SU-DHL-6 (cell line): Measurements from ENCODE around the gene SUPT3H.

Source experiments
- EZH2phosphoT487 ChIP-seq: fragments of 200-600 bp; sonication (generic), shearing (Covaris generic); conservative IDR thresholded peaks from 2 replicates; pipeline ENCODE4 v1.6.1; 2018; ENCODE audit warnings: mild to moderate bottlenecking, antibody characterized with exemption, low read length, moderate library complexity, mixed read lengths
- TF ChIP-seq, protein P1 (sequence below): fragments of 200-600 bp; sonication (generic); IDR thresholded peaks from one replicate; pipeline ENCODE4 v1.5.1; 2017; ENCODE audit warnings: antibody characterized with exemption, mild to moderate bottlenecking, low read length, moderate library complexity; ENCODE audit not compliant: insufficient read depth, poor library complexity, severe bottlenecking

DNA sequence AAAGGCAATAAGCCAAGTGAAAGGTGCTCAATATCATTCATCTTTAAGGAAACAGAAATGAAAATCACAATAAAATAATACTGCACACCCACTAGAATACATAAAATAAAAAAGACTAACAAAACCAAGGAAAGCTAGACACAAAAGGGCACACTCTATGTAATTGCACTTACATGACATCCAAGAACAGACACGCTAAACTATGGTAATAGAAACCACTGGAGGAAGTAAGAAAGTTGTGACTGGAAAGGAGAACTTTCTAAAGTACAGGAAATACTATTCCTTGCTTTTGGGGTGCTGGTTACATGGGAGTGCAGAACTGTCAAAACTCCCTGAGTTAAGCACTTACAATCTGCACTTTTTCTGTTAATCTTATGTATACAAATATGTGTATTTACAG, 303.3 kb downstream of the SUPT3H start:
- TF ChIP-seq, protein P1, sequence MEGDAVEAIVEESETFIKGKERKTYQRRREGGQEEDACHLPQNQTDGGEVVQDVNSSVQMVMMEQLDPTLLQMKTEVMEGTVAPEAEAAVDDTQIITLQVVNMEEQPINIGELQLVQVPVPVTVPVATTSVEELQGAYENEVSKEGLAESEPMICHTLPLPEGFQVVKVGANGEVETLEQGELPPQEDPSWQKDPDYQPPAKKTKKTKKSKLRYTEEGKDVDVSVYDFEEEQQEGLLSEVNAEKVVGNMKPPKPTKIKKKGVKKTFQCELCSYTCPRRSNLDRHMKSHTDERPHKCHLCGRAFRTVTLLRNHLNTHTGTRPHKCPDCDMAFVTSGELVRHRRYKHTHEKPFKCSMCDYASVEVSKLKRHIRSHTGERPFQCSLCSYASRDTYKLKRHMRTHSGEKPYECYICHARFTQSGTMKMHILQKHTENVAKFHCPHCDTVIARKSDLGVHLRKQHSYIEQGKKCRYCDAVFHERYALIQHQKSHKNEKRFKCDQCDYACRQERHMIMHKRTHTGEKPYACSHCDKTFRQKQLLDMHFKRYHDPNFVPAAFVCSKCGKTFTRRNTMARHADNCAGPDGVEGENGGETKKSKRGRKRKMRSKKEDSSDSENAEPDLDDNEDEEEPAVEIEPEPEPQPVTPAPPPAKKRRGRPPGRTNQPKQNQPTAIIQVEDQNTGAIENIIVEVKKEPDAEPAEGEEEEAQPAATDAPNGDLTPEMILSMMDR: no peak
- TF ChIP-seq EZH2phosphoT487: no peak
